Amygdala (tissue), 56 donors: ENCODE results near the gene CPPED1.
A peak's percentile ranks its signal among the peaks of the same experiment; 100 is the strongest.

ENCODE experiments used
- DNase-seq, 56 donors: peaks; one replicate each; lab custom pipeline; 2025; lab: John Stamatoyannopoulos, UW

The CPPED1 gene

DNA sequence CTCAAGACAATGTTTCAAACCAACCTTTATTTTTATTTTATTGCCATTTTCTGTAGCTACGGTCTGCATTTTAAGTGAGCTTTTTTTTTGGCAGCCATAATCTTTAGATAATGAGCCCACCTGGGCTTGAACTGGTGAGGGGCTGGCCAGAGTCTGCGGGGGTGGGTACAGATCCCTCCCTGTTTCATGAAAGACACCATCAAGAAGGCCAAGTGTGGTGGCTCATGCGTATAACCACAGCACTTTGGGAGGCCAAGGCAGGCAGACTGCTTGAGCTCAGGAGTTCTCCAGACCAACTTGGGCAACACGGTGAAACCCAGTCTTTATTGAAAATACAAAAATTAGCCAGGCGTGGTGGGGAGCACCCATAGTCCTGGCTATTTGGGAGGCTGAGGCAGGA is 113.7 kb downstream of the CPPED1 start:
- no peak for DNase-seq

GRCh38 chr16:12688951-12689850 is 114.5 kb downstream of the CPPED1 start:
- DNase-seq = no peak

DNA sequence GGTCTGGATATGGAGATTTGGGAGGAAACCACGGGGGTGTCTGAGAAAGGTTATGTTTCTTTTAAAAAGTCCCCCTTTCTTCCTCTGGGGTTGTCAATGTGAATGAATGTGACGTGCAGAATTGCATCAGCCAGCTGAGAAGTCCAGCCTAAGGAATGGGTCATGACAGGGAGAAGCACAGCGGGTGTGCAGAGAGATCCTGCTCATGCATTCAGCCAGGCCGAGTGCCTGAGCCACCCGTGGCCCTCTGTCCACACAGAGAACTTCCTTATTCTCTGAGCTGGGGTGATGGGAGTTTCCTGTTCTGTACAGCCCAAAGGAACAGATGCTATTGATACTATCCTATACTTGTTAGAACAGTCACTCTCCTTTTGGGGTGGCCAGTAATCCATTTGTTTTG is 117.9 kb downstream of the CPPED1 start:
- DNase-seq = peak in 19 of 56 donors; percentile 2 to 56 (median 14)

DNA sequence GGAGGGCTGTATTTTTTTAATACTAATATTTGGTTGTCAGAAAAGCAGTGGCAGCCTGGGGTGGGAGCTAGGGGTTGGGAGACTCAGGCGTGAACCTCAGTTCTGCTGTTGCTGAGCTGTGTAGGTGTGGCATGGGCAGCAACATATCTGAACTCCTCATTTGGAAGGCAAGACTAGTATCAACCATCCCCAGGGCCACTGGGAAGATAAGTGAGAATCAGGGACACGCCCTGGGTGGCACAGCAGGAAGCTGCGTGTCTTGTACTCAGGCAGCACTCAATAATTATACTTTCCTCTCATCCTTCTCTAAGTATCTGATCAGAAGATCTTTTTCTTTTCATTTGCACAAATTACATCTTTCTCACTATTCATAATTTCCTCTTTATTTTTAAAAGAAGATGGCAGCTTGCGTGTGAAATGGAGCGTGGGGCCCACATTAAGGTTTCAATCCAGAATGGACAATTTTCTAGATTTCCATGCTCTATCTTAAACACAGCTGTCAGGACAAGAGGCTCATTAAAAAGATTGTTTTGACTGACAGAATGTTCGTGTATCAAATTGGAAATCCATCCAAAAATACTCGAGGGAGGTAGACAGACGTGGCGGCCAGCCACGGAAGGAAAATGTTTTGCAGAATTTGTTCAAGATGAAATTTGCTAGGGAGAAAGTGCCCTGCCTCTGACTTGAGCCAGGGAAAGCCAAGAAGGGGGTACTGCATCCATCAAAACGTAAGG is 121.1 kb downstream of the CPPED1 start:
- no peak for DNase-seq

GRCh38 chr16:12681653-12682052 is 122.0 kb downstream of the CPPED1 start:
- DNase-seq = no peak

- no peak for DNase-seq
These were observed 123.2 kb downstream of the CPPED1 start for GRCh38 chr16:12680531-12680930.

- no peak for DNase-seq
These were observed 123.9 kb downstream of the CPPED1 start for GRCh38 chr16:12679660-12680272.

DNA sequence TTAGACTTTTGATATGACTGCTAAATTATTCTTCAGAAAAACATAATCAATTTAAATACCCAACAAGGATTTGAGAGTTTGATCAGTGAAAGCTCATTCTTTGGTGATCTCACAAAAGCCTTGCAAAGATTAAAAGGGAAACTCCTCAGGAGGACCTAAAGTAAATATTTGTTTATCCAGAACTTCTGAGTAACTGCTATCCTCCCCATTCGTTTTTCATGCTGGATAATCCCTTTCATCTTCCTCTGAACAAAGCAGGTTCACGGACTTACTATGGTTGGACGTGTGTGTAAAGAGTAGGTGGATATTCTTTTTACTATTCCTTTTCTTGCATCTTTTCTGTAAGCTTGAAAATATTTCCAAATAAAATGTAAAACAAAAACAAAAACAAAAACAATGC is 124.7 kb downstream of the CPPED1 start:
- no peak for DNase-seq

DNA sequence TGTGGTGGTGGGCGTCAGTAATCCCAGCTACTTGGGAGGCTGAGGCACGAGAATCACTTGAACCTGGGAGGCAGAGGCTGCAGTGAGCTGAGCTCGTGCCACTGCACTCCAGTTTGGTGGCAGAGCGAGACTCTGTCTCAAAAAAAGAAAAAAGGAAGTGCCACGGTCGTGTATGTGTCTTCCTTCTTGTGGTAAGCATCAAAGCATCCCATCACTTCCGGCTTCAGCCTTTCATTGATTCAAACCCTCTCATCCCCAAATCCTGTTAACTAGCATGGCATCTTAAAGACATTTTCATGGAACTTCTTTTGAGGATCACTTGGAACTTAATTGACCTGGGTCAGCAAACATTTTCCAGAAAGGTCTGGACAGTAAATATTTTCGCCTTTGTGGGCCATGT is 126.2 kb downstream of the CPPED1 start:
- DNase-seq = no peak

DNA sequence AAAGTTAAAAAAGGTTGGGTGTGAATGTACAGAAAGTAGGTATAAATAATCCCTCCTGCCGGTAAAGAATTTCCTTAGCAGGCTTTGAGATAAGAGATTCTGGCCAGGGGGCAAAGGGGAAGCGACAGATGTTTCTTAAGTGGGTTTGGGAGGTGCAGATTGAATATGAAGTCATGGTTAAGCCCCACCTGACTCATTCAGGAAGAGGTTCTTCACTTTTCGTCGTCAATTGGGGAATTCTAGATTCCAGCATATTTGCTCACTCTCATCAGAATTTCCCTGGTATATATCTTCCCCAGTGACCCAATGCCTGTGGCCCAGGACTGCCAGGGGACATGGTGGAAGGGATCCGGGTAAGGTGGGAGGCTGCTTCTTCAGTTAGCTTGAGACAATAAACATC is 127.8 kb downstream of the CPPED1 start:
- DNase-seq = no peak

- DNase-seq = no peak
These were observed 128.6 kb downstream of the CPPED1 start for GRCh38 chr16:12675046-12675445.

- no peak for DNase-seq
These were observed 129.2 kb downstream of the CPPED1 start for GRCh38 chr16:12674524-12674923.

DNA sequence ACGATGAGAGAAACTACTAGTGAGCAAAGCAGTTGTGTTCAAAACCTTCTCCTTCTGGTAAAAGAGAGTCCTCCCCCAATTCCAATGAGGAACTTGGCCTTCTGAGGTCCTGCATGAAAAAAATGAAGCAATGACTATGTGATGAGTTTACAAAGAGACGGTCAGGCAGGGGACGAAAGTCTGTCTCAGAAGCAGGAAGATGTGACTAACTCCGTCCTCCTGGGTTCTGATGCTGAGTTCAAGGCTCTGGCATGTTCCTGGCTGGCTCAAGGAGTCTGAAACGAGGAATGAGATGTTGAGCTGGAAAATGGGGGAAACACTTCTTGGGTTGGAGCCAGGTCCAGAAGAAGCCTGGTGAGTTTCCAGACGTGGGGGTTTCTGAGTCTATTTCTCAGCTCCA is 129.6 kb downstream of the CPPED1 start:
- no peak for DNase-seq

- no peak for DNase-seq
These were observed 130.2 kb downstream of the CPPED1 start for GRCh38 chr16:12673466-12673865.

GRCh38 chr16:12672986-12673385 is 130.7 kb downstream of the CPPED1 start:
- peak in 3 of 56 donors; percentile 0 to 6 (median 2) for DNase-seq

DNA sequence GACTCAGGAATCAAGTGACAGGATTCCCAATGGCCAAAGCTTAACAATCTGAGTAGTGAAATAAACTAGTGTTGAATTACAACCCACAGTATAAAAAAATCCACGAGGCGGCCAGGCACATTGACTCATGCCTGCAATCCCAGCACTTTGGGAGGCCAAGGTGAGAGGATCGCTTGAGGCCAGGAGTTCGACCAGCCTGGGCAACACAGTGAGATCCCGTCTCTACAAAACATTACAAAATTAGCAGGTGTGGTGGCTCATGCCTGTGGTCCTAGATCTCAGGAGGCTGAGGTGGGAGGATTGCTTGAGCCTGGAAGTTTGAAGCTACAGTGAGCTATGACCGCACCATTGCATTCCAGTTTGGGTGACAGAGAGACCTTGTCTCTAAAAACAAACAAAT is 133.8 kb downstream of the CPPED1 start:
- no peak for DNase-seq

GRCh38 chr16:12667909-12668308 is 135.8 kb downstream of the CPPED1 start:
- DNase-seq = no peak

- no peak for DNase-seq
These were observed 139.4 kb downstream of the CPPED1 start for GRCh38 chr16:12664164-12664733.

DNA sequence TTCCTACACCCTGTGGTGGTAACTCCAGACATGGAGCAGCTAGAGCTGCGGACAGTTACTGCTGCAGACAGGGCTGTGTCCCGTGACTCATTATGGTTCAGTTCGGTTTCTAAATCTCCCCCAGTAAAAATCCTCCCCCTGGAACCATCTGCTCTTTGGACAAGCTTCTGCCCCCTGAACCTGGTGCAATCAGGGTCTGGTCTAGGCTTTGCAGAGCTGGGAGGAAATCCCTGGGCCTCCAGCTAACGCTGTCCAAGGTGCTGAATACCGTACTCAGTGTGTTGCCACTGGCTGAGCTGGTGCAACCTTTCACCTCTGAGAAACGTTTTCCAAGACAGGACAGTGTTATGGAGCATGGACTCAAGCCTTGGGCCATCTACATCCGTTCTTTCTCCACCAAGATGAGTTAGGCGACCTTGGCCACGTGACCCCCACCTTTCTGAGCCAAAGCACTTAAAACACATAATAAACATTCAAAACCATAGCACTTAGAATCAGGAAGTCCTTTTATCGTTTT is 142.0 kb downstream of the CPPED1 start:
- no peak for DNase-seq

- DNase-seq = no peak
These were observed 143.8 kb downstream of the CPPED1 start for GRCh38 chr16:12659871-12660270.

DNA sequence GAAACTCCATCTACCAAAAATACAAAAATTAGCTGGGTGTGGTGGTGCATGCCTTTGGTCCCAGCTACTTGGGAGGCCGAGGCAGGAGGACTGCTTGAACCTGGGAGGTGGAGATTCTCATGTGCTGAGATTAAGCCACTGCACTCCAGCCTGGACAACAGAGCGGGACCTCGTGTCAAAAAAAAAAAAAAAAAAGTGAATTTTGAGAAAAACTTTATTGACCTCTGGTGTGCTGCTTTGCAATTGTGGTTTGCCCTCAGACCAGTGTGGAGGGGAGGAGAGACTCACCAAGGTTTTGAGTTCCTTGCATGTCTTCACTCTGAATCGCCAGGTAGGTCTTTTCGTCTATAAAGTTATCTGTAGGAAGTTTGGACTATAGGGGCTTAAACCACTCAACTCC is 145.2 kb downstream of the CPPED1 start:
- no peak for DNase-seq
